ENCODE measurements around the gene OPCML. TPM values are rescaled to one million over a fixed set of nuclear protein-coding genes. Genes with fewer than 3 reads are reported as not detected.

OPCML gene
- total RNA-seq, 2 donors from 2014 or later = 0.04 TPM; not detected in 1

DNA sequence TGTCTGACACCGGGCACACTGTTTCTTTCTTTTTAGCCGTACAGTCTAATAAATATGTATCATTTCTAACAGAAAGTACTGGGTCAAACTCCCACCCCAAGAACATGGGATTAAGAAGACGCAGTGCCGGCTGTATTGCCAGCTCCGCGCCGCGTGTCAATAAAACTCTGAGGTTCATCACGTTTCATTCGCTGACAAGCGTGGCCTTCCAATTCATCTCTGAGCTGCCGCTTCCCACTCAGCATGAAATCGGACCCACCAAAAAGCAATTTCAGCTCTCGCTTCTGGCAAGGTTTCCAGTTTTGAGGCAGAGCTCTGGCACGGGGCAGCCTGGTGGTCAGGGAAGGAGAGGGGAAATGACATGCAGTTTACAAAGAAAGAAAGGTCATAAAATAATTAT is 819.8 kb downstream of the OPCML start:
- no peak overlapping the region for H3K27ac ChIP-seq
- no peak for TF ChIP-seq CTCF (IDR thresholded peaks at IDR 0.05)
- H3K4me3 ChIP-seq = no peak overlapping the region
- H3K9me3 ChIP-seq = no peaks in the 10 kb centered on the region
- DNase-seq (ENCODE audit: low spot score) = no peak
- H3K36me3 ChIP-seq = no peaks in the 10 kb centered on the region
- no peaks in the 10 kb centered on the region for H3K4me1 ChIP-seq
- no peaks in the 10 kb centered on the region for H3K27me3 ChIP-seq

GRCh38 chr11:132704781-132705375 is 827.4 kb downstream of the OPCML start:
- DNase-seq (ENCODE audit: low spot score) = no peak
- Histone ChIP-seq H3K4me1 (no peaks in the 10 kb centered on the region), H3K9me3 (peaks cover 0 to 22% of the 10 kb centered on the region in 2 donors), H3K4me3 (no peak overlapping the region), H3K36me3 (no peaks in the 10 kb centered on the region), H3K27me3 (no peaks in the 10 kb centered on the region), H3K27ac (no peak overlapping the region)
- no peak for TF ChIP-seq CTCF (IDR thresholded peaks at IDR 0.05)

GRCh38 chr11:132692891-132693290 is 839.4 kb downstream of the OPCML start:
- Histone ChIP-seq H3K4me1 (no peaks in the 10 kb centered on the region), H3K36me3 (no peaks in the 10 kb centered on the region), H3K27me3 (no peaks in the 10 kb centered on the region), H3K4me3 (no peak overlapping the region), H3K9me3 (no peaks in the 10 kb centered on the region), H3K27ac (no peak overlapping the region)
- TF ChIP-seq CTCF (IDR thresholded peaks at IDR 0.05) = no peak
- DNase-seq (ENCODE audit: low spot score) = no peak

- no peaks in the 10 kb centered on the region for H3K36me3 ChIP-seq
- no peak for TF ChIP-seq CTCF (IDR thresholded peaks at IDR 0.05)
- H3K27me3 ChIP-seq = no peaks in the 10 kb centered on the region
- no peak overlapping the region for H3K27ac ChIP-seq
- no peaks in the 10 kb centered on the region for H3K9me3 ChIP-seq
- no peak for DNase-seq (ENCODE audit: low spot score)
- H3K4me3 ChIP-seq = no peak overlapping the region
- no peaks in the 10 kb centered on the region for H3K4me1 ChIP-seq
These were observed 840.3 kb downstream of the OPCML start for GRCh38 chr11:132691848-132692550.

DNA sequence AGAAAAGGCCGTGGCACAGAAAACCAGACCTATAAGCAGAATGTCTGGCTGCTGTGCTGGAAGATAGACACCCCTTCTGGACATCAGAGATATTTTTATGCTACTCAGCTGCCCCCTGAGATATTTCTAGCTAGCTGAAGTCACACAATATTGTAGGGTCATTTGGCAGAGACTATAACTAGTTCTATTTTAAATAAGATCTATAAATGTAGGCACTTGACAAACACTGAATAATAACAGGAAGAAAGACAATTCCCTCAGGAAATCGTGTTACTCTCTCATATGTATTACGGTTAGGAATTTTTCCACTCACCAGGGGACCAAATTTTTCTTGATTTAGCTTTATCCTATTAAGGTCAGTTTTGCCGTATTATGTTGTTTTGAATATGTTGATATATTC is 845.4 kb downstream of the OPCML start:
- Histone ChIP-seq H3K9me3 (no peaks in the 10 kb centered on the region), H3K4me3 (no peak overlapping the region), H3K4me1 (no peaks in the 10 kb centered on the region), H3K27me3 (no peaks in the 10 kb centered on the region), H3K36me3 (no peaks in the 10 kb centered on the region), H3K27ac (no peak overlapping the region)
- TF ChIP-seq CTCF (IDR thresholded peaks at IDR 0.05) = no peak
- DNase-seq (ENCODE audit: low spot score) = no peak
